HTR-8/SVneo (cell line): ENCODE data around the gene FAM241B.

ENCODE experiments used
- DNase-seq: peaks from one replicate; pipeline ENCODE4 v3.0.0; 2011; ENCODE audit warnings: low spot score, mixed read lengths; ENCODE audit not compliant: insufficient read length
- FAIRE-seq: peaks from 2 replicates; lab custom pipeline; 2011; peaks lifted over from hg19 to GRCh38; lab: Jason Lieb, UNC

The FAM241B gene

GRCh38 chr10:69662901-69663300, 32.9 kb downstream of the FAM241B start:
- FAIRE-seq (no peak), DNase-seq (no peak)

GRCh38 chr10:69663369-69663947, 33.4 kb downstream of the FAM241B start:
- no peak for FAIRE-seq
- DNase-seq: no peak

- FAIRE-seq (no peak), DNase-seq (no peak)
Observed at GRCh38 chr10:69665474-69666320, 35.6 kb downstream of the FAM241B start.

- DNase-seq (no peak), FAIRE-seq (no peak)
Observed at GRCh38 chr10:69666756-69667155, 36.7 kb downstream of the FAM241B start.

- FAIRE-seq: no peak
- DNase-seq: no peak
Observed at GRCh38 chr10:69668721-69669120, 38.7 kb downstream of the FAM241B start.

- DNase-seq: no peak
- no peak for FAIRE-seq
Observed at GRCh38 chr10:69669409-69669808, 39.4 kb downstream of the FAM241B start.

GRCh38 chr10:69673521-69673920, 43.5 kb downstream of the FAM241B start:
- DNase-seq (no peak), FAIRE-seq (no peak)

GRCh38 chr10:69674786-69675185, 44.7 kb downstream of the FAM241B start:
- FAIRE-seq (peak; percentile 57), DNase-seq (no peak)

- no peak for FAIRE-seq
- DNase-seq: no peak
Observed at GRCh38 chr10:69676301-69676700, 46.3 kb downstream of the FAM241B start.

GRCh38 chr10:69677985-69678654, 48.1 kb downstream of the FAM241B start:
- no peak for DNase-seq

GRCh38 chr10:69679736-69680135, 49.7 kb downstream of the FAM241B start:
- DNase-seq (no peak), FAIRE-seq (no peak)

More at GRCh38 chr10:69677985-69678654, 48.1 kb downstream of the FAM241B start:
- FAIRE-seq: no peak

- no peak for DNase-seq
- no peak for FAIRE-seq
Observed at GRCh38 chr10:69680610-69681009, 50.6 kb downstream of the FAM241B start.

- FAIRE-seq (no peak), DNase-seq (no peak)
Observed at GRCh38 chr10:69681436-69681835, 51.4 kb downstream of the FAM241B start.

GRCh38 chr10:69682955-69683474, 53.0 kb downstream of the FAM241B start:
- FAIRE-seq: no peak
- no peak for DNase-seq
